Ovary (tissue), 3 donors: ENCODE results near the gene SETD1A.

Source experiments
- CTCF ChIP-seq, 3 donors: fragments of 450-650 bp in 2 of 3; fragments of 200-600 bp in 1 of 3; IDR thresholded peaks; one replicate each; pipeline versions ENCODE4 v1.5.1 to v1.8.0; 2016 to 2022; ENCODE audit warnings: antibody characterized with exemption in 3 of 3, mild to moderate bottlenecking in 1 of 3
- POLR2A ChIP-seq: fragments of 450-650 bp; IDR thresholded peaks from one replicate; pipeline ENCODE4 v1.6.1; 2017; ENCODE audit warnings: antibody characterized with exemption, mild to moderate bottlenecking, moderate library complexity
- donor health status: DM: no; HTN: no; CAD: no.

GRCh38 chr16:31016018-31016417 lies 58.5 kb downstream of the SETD1A start:
- TF ChIP-seq CTCF (IDR thresholded peaks at IDR 0.05) (no peak), POLR2A (no peak)
